Esophagus (tissue), 2 donors: ENCODE data around the gene LGALS1. TPM values are rescaled to one million over a fixed set of nuclear protein-coding genes. Genes with fewer than 3 reads are reported as not detected.
A peak's percentile ranks its signal among the peaks of the same experiment; 100 is the strongest.
"Not testable (repeated sequence)": the region's sequence is repeated elsewhere in the genome, so short reads cannot be mapped to it uniquely, and the experiment has no call there.

Source experiments
- H3K27ac ChIP-seq, 2 donors: one replicate each; pipeline ENCODE4 v1.5.1; 2013; ENCODE audit warnings: low read depth in 2 of 2, mild to moderate bottlenecking in 2 of 2, inconsistent platforms in 1 of 2, low read length in 1 of 2, moderate library complexity in 1 of 2
- H3K27me3 ChIP-seq, 2 donors: one replicate each; pipeline ENCODE4 v1.6.1; 2013; ENCODE audit warnings: low read length in 2 of 2, control low read depth in 1 of 2, mild to moderate bottlenecking in 1 of 2; ENCODE audit not compliant: insufficient read depth in 2 of 2, control insufficient read depth in 1 of 2
- H3K36me3 ChIP-seq, 2 donors: one replicate each; pipeline ENCODE4 v1.6.1; 2013; ENCODE audit warnings: low read length in 1 of 2; ENCODE audit not compliant: control insufficient read depth in 2 of 2, insufficient read depth in 2 of 2
- H3K4me1 ChIP-seq, 2 donors: one replicate each; pipeline ENCODE4 v1.6.1; 2013; ENCODE audit warnings: low read length in 1 of 2; ENCODE audit not compliant: control insufficient read depth in 2 of 2, insufficient read depth in 2 of 2
- H3K4me3 ChIP-seq, 2 donors: one replicate each; pipeline ENCODE4 v1.5.1; 2013; ENCODE audit warnings: low read length in 2 of 2, mild to moderate bottlenecking in 2 of 2, low read depth in 1 of 2, moderate library complexity in 1 of 2
- H3K9me3 ChIP-seq, 2 donors: one replicate each; pipeline ENCODE4 v1.6.1; 2013; ENCODE audit warnings: mild to moderate bottlenecking in 2 of 2, low read depth in 1 of 2, low read length in 1 of 2, moderate library complexity in 1 of 2; ENCODE audit not compliant: control insufficient read depth in 2 of 2, insufficient read depth in 1 of 2
- WGBS, 2 donors: extraction: QIAGEN DNeasy Blood & Tissue Kit; methylation state at CpG; one replicate each; pipeline ENCODE4 v1.1.7; 2013; 5-methylcytosine and 5-hydroxymethylcytosine counted together
- polyA plus RNA-seq, 2 donors: library from polyadenylated mRNA; stranded (reverse); fragments of 200-250 nt; gene quantifications; one replicate each; pipeline ENCODE4 v1.2.3, GENCODE V29; 2013
- donor health status: healthy with polysubstance abuse.
- donor health status: Bipolar disorder and iron deficiency.

The LGALS1 gene
- polyA plus RNA-seq, 2 donors: 160 to 194 TPM

GRCh38 chr22:37650463-37651136 lies 24.8 kb upstream of the LGALS1 start:
- Histone ChIP-seq H3K36me3 (peaks cover 4 to 39% of the 10 kb centered on the region in 2 donors), H3K27ac (no peak overlapping the region), H3K4me3 (no peak overlapping the region), H3K9me3 (no peaks in the 10 kb centered on the region), H3K4me1 (peaks cover 0 to 3% of the 10 kb centered on the region in 2 donors), H3K27me3 (no peaks in the 10 kb centered on the region)
- WGBS, 2 donors: 94 to 96% methylated on average over 17 of the region's 17 CpGs

GRCh38 chr22:37654563-37655251 lies 20.7 kb upstream of the LGALS1 start:
- H3K27me3 ChIP-seq: no peaks in the 10 kb centered on the region
- H3K9me3 ChIP-seq: no peaks in the 10 kb centered on the region
- H3K27ac ChIP-seq: no peak overlapping the region
- H3K36me3 ChIP-seq: peaks cover 4 to 26% of the 10 kb centered on the region in 2 donors
- H3K4me1 ChIP-seq: peaks cover 0 to 7% of the 10 kb centered on the region in 2 donors
- no peak overlapping the region for H3K4me3 ChIP-seq
- WGBS, 2 donors: 81 to 89% methylated on average over 14 of the region's 14 CpGs

GRCh38 chr22:37655252-37655563 lies 20.2 kb upstream of the LGALS1 start:
- Histone ChIP-seq H3K4me1 (peaks cover 0 to 10% of the 10 kb centered on the region in 2 donors), H3K27me3 (no peaks in the 10 kb centered on the region), H3K36me3 (peaks cover 4 to 22% of the 10 kb centered on the region in 2 donors), H3K4me3 (no peak overlapping the region), H3K27ac (no peak overlapping the region), H3K9me3 (no peaks in the 10 kb centered on the region)
- 73 to 84% methylated on average over 9 to 17 of the region's 17 CpGs for WGBS, 2 donors

- not testable (repeated sequence) for H3K4me3 ChIP-seq, H3K9me3 ChIP-seq, H3K27ac ChIP-seq, H3K27me3 ChIP-seq
- Histone ChIP-seq H3K4me1 (peaks cover 0 to 17% of the 10 kb centered on the region in 2 donors), H3K36me3 (peaks cover 4 to 13% of the 10 kb centered on the region in 2 donors)
- WGBS, 2 donors: 95% methylated on average over 4 of the region's 4 CpGs
These were observed 18.9 kb upstream of the LGALS1 start for GRCh38 chr22:37656583-37656982.

- H3K27ac ChIP-seq: peak overlapping the region; percentile 75 to 90
- H3K9me3 ChIP-seq: no peaks in the 10 kb centered on the region
- H3K4me1 ChIP-seq: peaks cover 0 to 17% of the 10 kb centered on the region in 2 donors
- H3K27me3 ChIP-seq: no peaks in the 10 kb centered on the region
- 6 to 8% methylated on average over 6 of the region's 6 CpGs for WGBS, 2 donors
- H3K36me3 ChIP-seq: peaks cover 4 to 10% of the 10 kb centered on the region in 2 donors
- H3K4me3 ChIP-seq: peak overlapping the region in 1 of 2 donors; percentile 47
These were observed 17.8 kb upstream of the LGALS1 start for GRCh38 chr22:37657590-37658132.

- Histone ChIP-seq H3K9me3 (no peaks in the 10 kb centered on the region), H3K27ac (peak within 1 kb of the TSS; percentile 75 to 90), H3K27me3 (no peaks in the 10 kb centered on the region), H3K4me1 (peaks cover 0 to 17% of the 10 kb centered on the region in 2 donors), H3K36me3 (peaks cover 2 to 5% of the 10 kb centered on the region in 2 donors), H3K4me3 (peak within 1 kb of the TSS; percentile 47 to 62)
- WGBS, 2 donors: 0 to 1% methylated on average over 73 to 101 of the region's 101 CpGs
These were observed 17.0 kb upstream of the LGALS1 start, which contains the start of gene PDXP for GRCh38 chr22:37658133-37659065. Gene PDXP (plus strand): TSS chr22:37658723. CDS start chr22:37658783, 60 bp downstream.

- Histone ChIP-seq H3K4me1 (peaks cover 0 to 17% of the 10 kb centered on the region in 2 donors), H3K9me3 (no peaks in the 10 kb centered on the region), H3K36me3 (no peaks in the 10 kb centered on the region), H3K4me3 (peak overlapping the region; percentile 47 to 62), H3K27me3 (no peaks in the 10 kb centered on the region), H3K27ac (peak overlapping the region in 1 of 2 donors; percentile 54)
- 2 to 3% methylated on average over 57 to 68 of the region's 68 CpGs for WGBS, 2 donors
These were observed 16.2 kb upstream of the LGALS1 start for GRCh38 chr22:37659066-37659896.

GRCh38 chr22:37659897-37660708 lies 15.3 kb upstream of the LGALS1 start:
- 57 to 62% methylated on average over 14 of the region's 14 CpGs for WGBS, 2 donors
- Histone ChIP-seq H3K4me1 (peaks cover 0 to 17% of the 10 kb centered on the region in 2 donors), H3K9me3 (no peaks in the 10 kb centered on the region), H3K4me3 (peak overlapping the region in 1 of 2 donors; percentile 47), H3K27ac (peak overlapping the region in 1 of 2 donors; percentile 3), H3K36me3 (no peaks in the 10 kb centered on the region), H3K27me3 (no peaks in the 10 kb centered on the region)
